GM18873 (cell line): ENCODE data around the gene FTCD.
"Not testable (repeated sequence)": the region's sequence is repeated elsewhere in the genome, so short reads cannot be mapped to it uniquely, and the experiment has no call there.

Experiments
- ATAC-seq: cut with Tn5 transposase; IDR thresholded peaks from one replicate; pipeline ENCODE4 v1.9.1; 2021; ENCODE audit warnings: mild to moderate bottlenecking, moderate library complexity, moderate number of reproducible peaks; ENCODE audit not compliant: unreplicated experiment, low FRiP score

The FTCD gene

GRCh38 chr21:46114963-46115362, 40.4 kb downstream of the FTCD start:
- ATAC-seq, result no peak

DNA sequence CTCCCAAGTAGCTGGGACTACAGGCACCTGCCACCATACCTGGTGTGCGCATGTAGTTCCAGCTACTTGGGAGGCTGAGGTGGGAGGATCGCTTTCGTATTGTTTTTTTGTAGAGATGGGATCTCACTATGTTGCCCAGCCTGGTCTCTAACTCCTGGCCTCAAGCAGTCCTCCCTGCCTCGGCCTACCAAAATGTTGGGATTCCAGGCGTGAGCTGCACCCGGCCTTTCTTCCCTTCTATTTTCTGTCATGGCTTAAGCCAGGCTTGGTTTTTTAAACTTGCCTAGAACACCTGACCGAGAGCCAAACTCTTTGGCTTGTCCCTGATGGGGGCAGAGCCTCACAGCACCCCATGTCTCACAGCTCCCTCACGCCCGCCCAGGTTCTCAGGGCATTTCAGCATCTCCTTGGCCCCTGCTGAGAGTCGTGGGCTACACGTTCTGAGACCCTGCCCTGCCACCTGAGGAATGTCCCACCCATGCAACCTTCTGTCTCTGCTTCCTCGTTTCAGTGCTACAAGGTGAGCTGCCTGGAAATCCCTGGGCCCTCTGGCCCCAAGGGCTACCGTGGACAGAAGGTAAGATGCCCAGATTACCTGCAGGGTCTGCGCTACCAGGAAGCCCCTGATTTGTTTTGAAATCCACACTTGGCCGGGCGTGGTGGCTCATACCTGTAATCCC, 41.7 kb downstream of the FTCD start:
- no peak for ATAC-seq

GRCh38 chr21:46112725-46113215, 42.6 kb downstream of the FTCD start:
- no peak for ATAC-seq

GRCh38 chr21:46111857-46112724, 43.3 kb downstream of the FTCD start:
- no peak for ATAC-seq

DNA sequence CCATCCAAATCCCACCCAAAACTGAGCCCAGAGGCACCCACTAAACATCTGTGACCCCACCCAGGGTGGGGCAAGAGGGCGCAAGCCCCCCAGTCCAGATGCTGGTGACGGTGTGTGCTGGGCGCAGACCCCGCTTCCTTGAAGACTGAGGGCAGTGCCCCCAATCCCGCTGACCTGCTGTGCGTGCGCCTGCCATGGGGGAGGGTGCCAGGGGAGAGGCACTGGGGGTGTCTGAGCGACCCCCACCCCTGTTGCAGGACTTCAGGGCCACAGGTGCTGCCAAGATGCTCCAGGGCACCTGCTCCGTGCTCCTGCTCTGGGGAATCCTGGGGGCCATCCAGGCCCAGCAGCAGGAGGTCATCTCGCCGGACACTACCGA, 44.2 kb downstream of the FTCD start:
- ATAC-seq, result no peak

GRCh38 chr21:46110499-46111192, 44.7 kb downstream of the FTCD start:
- ATAC-seq, result no peak

DNA sequence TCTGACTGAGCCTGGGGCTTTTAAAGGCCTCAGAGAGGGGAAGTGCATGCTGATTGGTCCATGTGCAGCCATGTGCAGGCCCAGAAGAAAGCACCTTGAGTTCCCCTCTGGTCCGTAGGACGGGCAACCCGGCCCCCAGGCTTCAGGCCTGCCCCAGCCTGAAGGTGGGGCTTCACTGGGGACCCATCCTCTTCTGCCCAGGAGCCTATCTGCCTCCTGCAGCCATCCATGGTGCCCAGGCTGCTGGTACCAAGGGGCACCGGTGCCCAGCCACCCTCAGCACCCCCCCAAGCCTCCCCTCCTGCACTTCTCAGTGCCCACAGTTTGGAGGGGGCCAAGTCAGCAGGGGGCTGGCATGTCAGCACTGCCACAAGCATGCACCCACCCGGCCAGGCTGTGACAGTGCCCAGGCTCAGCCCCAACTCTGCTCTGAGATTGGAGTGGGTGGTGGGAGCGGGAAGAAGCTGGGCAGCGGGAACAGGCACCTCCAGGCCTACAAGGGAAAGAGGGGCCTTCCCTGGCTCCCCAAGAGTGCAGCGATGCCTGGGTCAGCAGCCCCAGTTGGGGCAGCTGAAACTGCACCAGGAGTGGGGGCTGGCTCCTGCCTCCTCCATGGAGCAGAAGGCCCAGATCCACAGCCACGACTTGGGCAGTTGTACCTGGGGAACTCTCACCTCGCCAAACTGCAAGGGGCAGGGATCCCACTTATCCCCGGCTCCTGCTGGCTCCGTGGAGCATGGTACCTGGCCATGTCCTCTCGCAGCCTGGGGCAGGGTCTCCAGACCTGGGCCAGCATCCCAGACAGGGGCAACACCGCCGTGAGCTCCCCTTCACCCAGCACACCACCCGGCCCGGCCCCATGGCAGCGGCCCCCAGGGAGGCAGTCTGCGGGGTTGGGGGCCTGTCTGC, 45.8 kb downstream of the FTCD start:
- ATAC-seq, result no peak

- ATAC-seq, result no peak
Measured at GRCh38 chr21:46108827-46109312, 46.5 kb downstream of the FTCD start.

DNA sequence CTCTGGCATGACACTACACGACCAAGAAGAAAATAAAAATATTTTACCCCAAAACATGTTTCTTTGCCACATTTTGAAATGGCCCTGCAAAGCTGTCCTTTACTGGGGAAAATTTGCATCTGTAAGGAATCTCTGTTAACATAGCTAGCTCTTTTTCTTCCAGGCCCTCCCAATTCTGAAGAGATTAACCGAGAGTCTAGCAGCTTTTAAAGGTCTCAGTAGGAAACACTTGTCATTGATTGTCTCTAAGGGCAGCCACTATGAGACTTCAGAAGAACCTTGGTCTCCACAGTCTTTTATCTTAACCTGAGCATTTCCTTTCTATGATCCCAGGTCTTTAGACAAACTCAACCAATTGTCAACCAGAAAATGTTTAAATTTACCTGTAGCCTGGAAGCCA, 48.0 kb downstream of the FTCD start:
- ATAC-seq, result not testable (repeated sequence)

DNA sequence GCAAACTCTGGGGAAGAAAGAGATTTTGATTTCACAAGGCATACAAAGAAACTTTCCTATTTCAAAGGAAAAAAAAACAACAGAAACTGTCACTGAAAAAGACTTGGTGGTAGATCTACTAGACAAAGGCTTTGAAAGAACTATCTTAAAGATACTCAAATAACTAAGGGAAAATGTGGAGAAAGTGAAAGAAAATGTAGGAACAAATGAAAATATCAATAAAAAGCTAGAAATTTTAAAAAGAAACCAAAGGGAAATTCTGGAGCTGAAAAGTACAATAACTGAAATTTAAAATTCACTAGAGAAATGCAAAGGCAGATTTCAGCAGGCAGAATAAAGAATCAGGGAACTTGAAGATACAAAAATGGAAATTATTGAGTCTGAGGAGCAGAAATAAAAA, 51.3 kb downstream of the FTCD start:
- ATAC-seq, result no peak

GRCh38 chr21:46100906-46101305, 54.5 kb downstream of the FTCD start:
- no peak for ATAC-seq

GRCh38 chr21:46100426-46100825, 55.0 kb downstream of the FTCD start:
- no peak for ATAC-seq

DNA sequence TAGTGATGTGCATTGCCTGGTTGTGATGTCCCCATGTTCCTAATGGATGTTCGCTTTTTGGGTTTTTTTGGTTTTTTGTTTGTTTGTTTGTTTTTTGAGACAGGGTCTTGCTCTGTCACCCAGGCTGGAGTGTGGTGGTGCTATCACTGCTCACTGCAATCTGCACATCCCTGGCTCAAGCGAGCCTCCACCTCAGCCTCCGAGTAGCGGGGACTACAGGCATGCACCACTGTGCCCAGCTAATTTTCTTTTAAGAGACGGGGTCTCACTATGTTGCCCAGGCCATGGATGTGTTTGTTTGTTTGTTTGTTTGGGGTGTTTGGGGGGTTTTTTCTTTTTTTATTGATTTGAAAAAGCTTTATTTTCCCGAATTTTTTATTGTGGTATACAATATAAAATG, 55.4 kb downstream of the FTCD start:
- no peak for ATAC-seq

GRCh38 chr21:46099476-46099875, 55.9 kb downstream of the FTCD start:
- ATAC-seq, result no peak

DNA sequence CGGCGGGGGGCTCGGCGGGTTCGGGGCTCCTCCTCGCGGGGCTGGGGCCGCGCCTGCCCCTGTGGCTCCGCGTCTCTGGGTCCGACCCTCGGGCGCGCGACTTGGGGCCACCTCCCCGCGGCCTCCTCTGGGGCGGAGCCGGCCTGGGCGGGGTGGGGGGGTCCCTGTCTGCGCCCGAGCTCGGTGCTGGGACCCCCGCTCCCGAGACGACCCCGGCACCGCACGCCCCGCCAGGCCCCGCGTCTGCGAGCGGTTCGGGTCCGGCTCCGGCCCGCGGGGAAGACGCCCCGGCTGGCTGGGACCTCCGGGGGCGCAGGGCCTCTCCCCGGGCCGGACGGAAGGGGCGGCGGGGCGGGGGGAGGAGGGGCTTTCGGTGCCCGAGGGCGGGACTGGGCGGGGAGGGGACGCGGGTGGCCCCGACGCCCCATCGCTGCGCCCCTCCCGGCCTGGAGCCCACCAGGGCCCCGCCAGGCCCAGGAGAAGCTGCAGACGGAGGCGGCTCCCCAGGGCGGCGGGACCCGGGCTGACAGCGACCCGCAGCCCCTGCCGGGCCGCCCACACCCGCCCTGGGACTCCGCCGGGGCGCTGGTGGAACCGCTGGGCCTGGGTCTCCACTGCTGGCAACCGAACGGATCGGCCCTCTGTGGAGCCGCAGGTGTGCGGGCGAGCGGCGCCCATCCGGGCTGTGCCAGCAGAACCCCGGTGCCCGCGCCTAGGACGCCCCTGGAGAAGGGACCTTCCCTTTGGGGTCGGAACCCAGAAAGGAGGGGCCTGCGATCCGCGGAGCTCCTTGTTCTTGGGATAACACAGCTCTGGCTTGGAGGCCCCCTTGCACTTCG, 56.9 kb downstream of the FTCD start:
- ATAC-seq, result no peak

- ATAC-seq, result no peak
Measured at GRCh38 chr21:46097336-46098293, 57.8 kb downstream of the FTCD start, which contains the start of gene COL6A2. COL6A2 (plus strand) TSS chr21:46098112.

GRCh38 chr21:46096596-46097335, 58.6 kb downstream of the FTCD start:
- ATAC-seq, result no peak
